Keratinocyte (primary cell): ENCODE measurements around the gene SULT2B1. TPM values are rescaled to one million over a fixed set of nuclear protein-coding genes. Genes with fewer than 3 reads are reported as not detected.

Experiments used
- DNase-seq: peaks from one replicate; pipeline ENCODE4 v3.0.0-alpha.2; 2011; ENCODE audit warnings: low read depth, missing footprints, low spot score
- FAIRE-seq: peaks from 2 replicates; lab custom pipeline; 2011; peaks lifted over from hg19 to GRCh38; lab: Jason Lieb, UNC
- H2AFZ ChIP-seq: 2 replicates; pipeline ENCODE4 v1.6.0; 2012; ENCODE audit warnings: low read length, control low read depth, inconsistent platforms; ENCODE audit not compliant: control insufficient read depth
- H3K27ac ChIP-seq: 2 replicates; pipeline ENCODE4 v1.5.1; 2011; ENCODE audit warnings: low read length; ENCODE audit not compliant: control insufficient read depth, insufficient read depth
- H3K27me3 ChIP-seq: 3 replicates; pipeline ENCODE4 v1.6.0; 2011; ENCODE audit warnings: low read length; ENCODE audit not compliant: control insufficient read depth, insufficient read depth; ENCODE audit errors: extremely low read depth
- H3K36me3 ChIP-seq, 2 experiments: 2 replicates in 1 of 2; 3 replicates in 1 of 2; pipeline ENCODE4 v1.5.1; 2011; ENCODE audit warnings: low read length in 2 of 2, mild to moderate bottlenecking in 1 of 2; ENCODE audit not compliant: control insufficient read depth in 2 of 2, insufficient read depth in 2 of 2; ENCODE audit errors: extremely low read depth in 1 of 2
- H3K4me1 ChIP-seq: 3 replicates; pipeline ENCODE4 v1.5.1; 2011; ENCODE audit warnings: low read length; ENCODE audit not compliant: control insufficient read depth, insufficient read depth; ENCODE audit errors: extremely low read depth
- H3K4me2 ChIP-seq: 3 replicates; pipeline ENCODE4 v1.6.0; 2011; ENCODE audit warnings: low read depth, low read length; ENCODE audit not compliant: control insufficient read depth, insufficient read depth; ENCODE audit errors: extremely low read depth
- H3K4me3 ChIP-seq, 3 experiments: fragments of 200-600 bp in 1 of 3; sonication (generic) in 1 of 3; 2 replicates in 2 of 3; 3 replicates in 1 of 3; pipeline ENCODE4 v1.5.1; 2011 to 2016; ENCODE audit warnings: low read length in 3 of 3, mild to moderate bottlenecking in 3 of 3, control low read depth in 2 of 3, inconsistent platforms in 1 of 3, low read depth in 1 of 3, mixed read lengths in 1 of 3, mixed run types in 1 of 3, moderate library complexity in 1 of 3; ENCODE audit not compliant: control insufficient read depth in 2 of 3, insufficient read depth in 2 of 3; ENCODE audit errors: extremely low read depth in 1 of 3
- H3K79me2 ChIP-seq: 2 replicates; pipeline ENCODE4 v1.6.0; 2012; ENCODE audit warnings: low read length; ENCODE audit not compliant: control insufficient read depth, insufficient read depth
- H3K9ac ChIP-seq: 3 replicates; pipeline ENCODE4 v1.6.0; 2011; ENCODE audit warnings: low read length; ENCODE audit not compliant: control insufficient read depth, insufficient read depth; ENCODE audit errors: extremely low read depth
- H3K9me1 ChIP-seq: 3 replicates; pipeline ENCODE4 v1.6.0; 2011; ENCODE audit warnings: low read length; ENCODE audit not compliant: control insufficient read depth, insufficient read depth; ENCODE audit errors: extremely low read depth
- H3K9me3 ChIP-seq: 2 replicates; pipeline ENCODE4 v1.5.1; 2012; ENCODE audit warnings: low read depth, low read length; ENCODE audit not compliant: control insufficient read depth
- H4K20me1 ChIP-seq: 3 replicates; pipeline ENCODE4 v1.6.0; 2011; ENCODE audit warnings: low read length; ENCODE audit not compliant: control insufficient read depth, insufficient read depth; ENCODE audit errors: extremely low read depth
- CTCF ChIP-seq, 3 experiments: IDR thresholded peaks in 1 of 3; conservative IDR thresholded peaks in 1 of 3; optimal IDR thresholded peaks in 1 of 3; 2 replicates in 2 of 3; 3 replicates in 1 of 3; pipeline versions ENCODE3 to v1.5.1; 2011; ENCODE audit warnings: low read length in 3 of 3, mild to moderate bottlenecking in 3 of 3, moderate library complexity in 2 of 3, control low read depth in 1 of 3, inconsistent platforms in 1 of 3; ENCODE audit not compliant: insufficient read depth in 2 of 3; ENCODE audit errors: extremely low read depth in 1 of 3
- EZH2 ChIP-seq: IDR thresholded peaks from one replicate; pipeline ENCODE4 v1.6.1; 2012; ENCODE audit warnings: inconsistent platforms, mild to moderate bottlenecking, low read length, moderate library complexity
- dilution Hi-C: fragments of 300-500 bp; cut with MboI; formaldehyde crosslinking; loops from one replicate; pipeline ENCODE4 v1.7.0; 2020; ENCODE audit warnings: low sequenced_read_pairs; ENCODE audit not compliant: extremely low pct_ligation_motif_present
- polyA plus RNA-seq, 5 experiments: library from polyadenylated mRNA; depleted of rRNA in 3 of 5; stranded (reverse) in 3 of 5; stranded (forward) in 1 of 5; unstranded in 1 of 5; fragments of >200 nt; gene quantifications; 1 replicate in 1 of 5; 2 replicates in 3 of 5; 3 replicates in 1 of 5; pipeline versions ENCODE4 v1.2.1 to v1.2.3, GENCODE V29; 2011 to 2012; ENCODE audit warnings: missing spikeins in 2 of 5, low read depth in 1 of 5, low replicate concordance in 1 of 5

SULT2B1 gene
- polyA plus RNA-seq, 1 donor (not counting 4 experiments of a cell fraction or from before 2014, with no cell fraction given), result 6.0 TPM

- Histone ChIP-seq H3K36me3 (no peaks in the 10 kb centered on the region), H4K20me1 (no peaks in the 10 kb centered on the region), H3K9ac (no peak overlapping the region), H3K4me3 (peak overlapping the region in 1 of 3 experiments; percentile 43), H3K4me2 (peak overlapping the region; percentile 60), H3K9me3 (no peaks in the 10 kb centered on the region), H3K27ac (no peak overlapping the region), H2AFZ (peak overlapping the region; percentile 46), H3K4me1 (peaks cover 2% of the 10 kb centered on the region), H3K79me2 (no peaks in the 10 kb centered on the region), H3K27me3 (peaks cover 21% of the 10 kb centered on the region), H3K9me1 (no peaks in the 10 kb centered on the region)
- FAIRE-seq, result no peak
- dilution Hi-C loops, result no loop called here
- TF ChIP-seq CTCF (optimal IDR thresholded peaks at IDR 0.05 in 1 of 3, IDR thresholded peaks at IDR 0.05 in 1 of 3, conservative IDR thresholded peaks at IDR 0.05 in 1 of 3; ENCODE audit: extremely low read depth in 1 of 3, insufficient read depth in 2 of 3, low read length in 3 of 3) (no peak), EZH2 (peak; percentile 66)
- no peak for DNase-seq
These were observed 41.3 kb upstream of the SULT2B1 start for GRCh38 chr19:48510421-48511268.

GRCh38 chr19:48511321-48511731 lies 40.6 kb upstream of the SULT2B1 start:
- no peak for TF ChIP-seq CTCF (optimal IDR thresholded peaks at IDR 0.05 in 1 of 3, IDR thresholded peaks at IDR 0.05 in 1 of 3, conservative IDR thresholded peaks at IDR 0.05 in 1 of 3; ENCODE audit: extremely low read depth in 1 of 3, insufficient read depth in 2 of 3, low read length in 3 of 3)
- no peak for TF ChIP-seq EZH2
- no peak overlapping the region for H3K27ac ChIP-seq
- H3K4me3 ChIP-seq, result no peak overlapping the region
- no peaks in the 10 kb centered on the region for H3K9me3 ChIP-seq
- DNase-seq (no peak), FAIRE-seq (no peak)
- no peak overlapping the region for H3K4me2 ChIP-seq
- no peak overlapping the region for H2AFZ ChIP-seq
- H3K9ac ChIP-seq, result no peak overlapping the region
- dilution Hi-C loops, result no loop called here
- H3K79me2 ChIP-seq, result no peaks in the 10 kb centered on the region
- no peaks in the 10 kb centered on the region for H4K20me1 ChIP-seq
- no peaks in the 10 kb centered on the region for H3K36me3 ChIP-seq
- H3K27me3 ChIP-seq, result peaks cover 21% of the 10 kb centered on the region
- peaks cover 2% of the 10 kb centered on the region for H3K4me1 ChIP-seq
- H3K9me1 ChIP-seq, result no peaks in the 10 kb centered on the region
